Colon (tissue), 2 donors: Measurements from ENCODE around the gene ICAM1.
"Not testable (repeated sequence)": the region's sequence is repeated elsewhere in the genome, so short reads cannot be mapped to it uniquely, and the experiment has no call there.

Experiments
- FAIRE-seq: peaks from 2 replicates; lab custom pipeline; 2012; peaks lifted over from hg19 to GRCh38; lab: Jason Lieb, UNC
- donor health status: control.
- donor health status: control.

Gene ICAM1

GRCh38 chr19:10241826-10242449 lies 29.0 kb upstream of the ICAM1 start:
- not testable (repeated sequence) for FAIRE-seq

GRCh38 chr19:10243606-10244005 lies 27.3 kb upstream of the ICAM1 start:
- no peak for FAIRE-seq

- no peak for FAIRE-seq
Observed at GRCh38 chr19:10245189-10245939, 25.6 kb upstream of the ICAM1 start.

GRCh38 chr19:10246511-10246910 lies 24.4 kb upstream of the ICAM1 start:
- FAIRE-seq = no peak

- FAIRE-seq = peak; percentile 80
Observed at GRCh38 chr19:10251792-10252694, 18.9 kb upstream of the ICAM1 start, which contains the start of gene MRPL4. Gene MRPL4 (plus strand): TSS chr19:10252214. CDS start chr19:10252254, 40 bp downstream.

GRCh38 chr19:10252707-10253106 lies 18.2 kb upstream of the ICAM1 start:
- no peak for FAIRE-seq

- FAIRE-seq = no peak
Observed at GRCh38 chr19:10254244-10254643, 16.7 kb upstream of the ICAM1 start.

GRCh38 chr19:10255358-10255757 lies 15.6 kb upstream of the ICAM1 start:
- FAIRE-seq = no peak

GRCh38 chr19:10256551-10256950 lies 14.4 kb upstream of the ICAM1 start:
- no peak for FAIRE-seq

GRCh38 chr19:10256970-10257615 lies 13.8 kb upstream of the ICAM1 start:
- FAIRE-seq = no peak

- no peak for FAIRE-seq
Observed at GRCh38 chr19:10258080-10258710, 12.7 kb upstream of the ICAM1 start.

- no peak for FAIRE-seq
Observed at GRCh38 chr19:10259162-10259905, 11.6 kb upstream of the ICAM1 start.

GRCh38 chr19:10260141-10260584 lies 10.8 kb upstream of the ICAM1 start:
- no peak for FAIRE-seq

- FAIRE-seq = no peak
Observed at GRCh38 chr19:10262771-10263170, 8.1 kb upstream of the ICAM1 start.

- FAIRE-seq = no peak
Observed at GRCh38 chr19:10266706-10267105, 4.2 kb upstream of the ICAM1 start.

GRCh38 chr19:10268071-10268470 lies 2.8 kb upstream of the ICAM1 start:
- FAIRE-seq = no peak

GRCh38 chr19:10269333-10270179 lies 1.4 kb upstream of the ICAM1 start:
- FAIRE-seq = no peak

- no peak for FAIRE-seq
Observed at GRCh38 chr19:10270180-10270615, 722 bp upstream of the ICAM1 start.

- FAIRE-seq = no peak
Observed at GRCh38 chr19:10271543-10272086, 695 bp downstream of the ICAM1 start.

GRCh38 chr19:10274589-10274988 lies 3.7 kb downstream of the ICAM1 start:
- no peak for FAIRE-seq
